NT2/D1 (cell line): ENCODE data around the gene RPL28.
A peak's percentile ranks its signal among the peaks of the same experiment; 100 is the strongest.

Source experiments
- DNase-seq: peaks from one replicate; pipeline ENCODE4 v3.0.0-alpha.2; 2011; ENCODE audit warnings: low read depth, low spot score
- H3K27me3 ChIP-seq: 2 replicates; pipeline ENCODE4 v1.6.0; 2011; ENCODE audit warnings: mild to moderate bottlenecking; ENCODE audit not compliant: insufficient read length, insufficient read depth
- H3K36me3 ChIP-seq: 2 replicates; pipeline ENCODE4 v1.6.1; 2011; ENCODE audit warnings: mild to moderate bottlenecking, low read length, mixed read lengths; ENCODE audit not compliant: insufficient read depth, insufficient read length
- H3K4me1 ChIP-seq: 2 replicates; pipeline ENCODE4 v1.5.1; 2011; ENCODE audit not compliant: insufficient read depth, insufficient read length
- H3K4me3 ChIP-seq: 2 replicates; pipeline ENCODE4 v1.5.1; 2011; ENCODE audit warnings: low read depth; ENCODE audit not compliant: insufficient read length
- H3K9ac ChIP-seq: 2 replicates; pipeline ENCODE4 v1.6.0; 2011; ENCODE audit warnings: low read depth; ENCODE audit not compliant: insufficient read length
- H3K9me3 ChIP-seq: 2 replicates; pipeline ENCODE4 v1.5.1; 2011; ENCODE audit warnings: mild to moderate bottlenecking, low read length; ENCODE audit not compliant: insufficient read depth
- SUZ12 ChIP-seq: IDR thresholded peaks from 2 replicates; pipeline ENCODE4 v1.6.1; 2011; ENCODE audit not compliant: insufficient read length, insufficient read depth; ENCODE audit errors: extremely low read depth
- YY1 ChIP-seq: IDR thresholded peaks from 2 replicates; pipeline ENCODE4 v1.6.1; 2011; ENCODE audit not compliant: insufficient read length, insufficient read depth
- ZNF274 ChIP-seq: IDR thresholded peaks from 2 replicates; pipeline ENCODE4 v1.6.1; 2011; ENCODE audit warnings: mild to moderate bottlenecking, low read depth, low read length

Gene RPL28

DNA sequence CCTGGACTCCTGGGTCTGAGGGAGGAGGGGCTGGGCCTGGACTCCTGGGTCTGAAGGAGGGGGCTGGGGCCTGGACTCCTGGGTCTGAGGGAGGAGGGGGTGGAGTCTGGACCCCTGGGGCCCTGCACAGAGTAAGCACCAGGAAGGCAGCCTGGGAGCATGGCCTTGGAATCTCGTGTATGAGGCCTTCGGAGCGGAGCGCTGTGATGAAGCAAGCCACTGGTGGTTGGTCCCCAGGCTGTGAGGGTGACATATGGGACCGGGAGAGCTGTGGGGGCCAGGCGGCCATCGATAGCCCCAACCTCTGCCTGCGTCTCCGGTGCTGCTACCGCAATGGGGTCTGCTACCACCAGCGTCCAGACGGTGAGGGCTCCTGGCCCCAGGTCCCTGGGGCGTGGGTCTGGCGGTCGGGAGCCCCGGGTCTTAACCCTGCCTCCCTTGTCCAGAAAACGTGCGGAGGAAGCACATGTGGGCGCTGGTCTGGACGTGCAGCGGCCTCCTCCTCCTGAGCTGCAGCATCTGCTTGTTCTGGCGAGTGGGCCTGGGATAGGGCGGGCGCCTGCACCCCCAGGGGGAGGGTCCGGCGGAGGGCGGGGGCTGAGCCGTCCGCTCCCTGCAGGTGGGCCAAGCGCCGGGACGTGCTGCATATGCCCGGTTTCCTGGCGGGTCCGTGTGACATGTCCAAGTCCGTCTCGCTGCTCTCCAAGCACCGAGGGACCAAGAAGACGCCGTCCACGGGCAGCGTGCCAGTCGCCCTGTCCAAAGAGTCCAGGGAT is 8.2 kb upstream of the RPL28 start:
- H3K4me3 ChIP-seq: no peak overlapping the region
- H3K9me3 ChIP-seq: no peaks in the 10 kb centered on the region
- no peaks in the 10 kb centered on the region for H3K36me3 ChIP-seq
- H3K9ac ChIP-seq: peak overlapping the region; percentile 42
- TF ChIP-seq SUZ12 (no peak), ZNF274 (no peak), YY1 (no peak)
- H3K27me3 ChIP-seq: peaks cover 10% of the 10 kb centered on the region
- DNase-seq: no peak
- peaks cover 17% of the 10 kb centered on the region for H3K4me1 ChIP-seq

GRCh38 chr19:55379174-55379573 is 6.6 kb upstream of the RPL28 start:
- Histone ChIP-seq H3K4me1 (peaks cover 11% of the 10 kb centered on the region), H3K27me3 (peaks cover 12% of the 10 kb centered on the region), H3K4me3 (no peak overlapping the region), H3K9me3 (no peaks in the 10 kb centered on the region), H3K36me3 (no peaks in the 10 kb centered on the region), H3K9ac (no peak overlapping the region)
- TF ChIP-seq YY1 (no peak), ZNF274 (no peak), SUZ12 (no peak)
- DNase-seq: no peak

GRCh38 chr19:55382013-55382412 is 3.7 kb upstream of the RPL28 start:
- Histone ChIP-seq H3K36me3 (peaks cover 11% of the 10 kb centered on the region), H3K27me3 (peaks cover 12% of the 10 kb centered on the region), H3K9me3 (no peaks in the 10 kb centered on the region), H3K4me3 (no peak overlapping the region), H3K4me1 (peaks cover 7% of the 10 kb centered on the region), H3K9ac (no peak overlapping the region)
- DNase-seq: no peak
- TF ChIP-seq ZNF274 (no peak), YY1 (no peak), SUZ12 (no peak)

GRCh38 chr19:55382522-55383054 is 3.1 kb upstream of the RPL28 start:
- no peaks in the 10 kb centered on the region for H3K9me3 ChIP-seq
- peaks cover 17% of the 10 kb centered on the region for H3K36me3 ChIP-seq
- peaks cover 12% of the 10 kb centered on the region for H3K27me3 ChIP-seq
- no peak overlapping the region for H3K4me3 ChIP-seq
- TF ChIP-seq ZNF274: no peak
- TF ChIP-seq YY1: no peak
- no peak for TF ChIP-seq SUZ12
- DNase-seq: no peak
- H3K9ac ChIP-seq: peak overlapping the region; percentile 83
- peaks cover 8% of the 10 kb centered on the region for H3K4me1 ChIP-seq

DNA sequence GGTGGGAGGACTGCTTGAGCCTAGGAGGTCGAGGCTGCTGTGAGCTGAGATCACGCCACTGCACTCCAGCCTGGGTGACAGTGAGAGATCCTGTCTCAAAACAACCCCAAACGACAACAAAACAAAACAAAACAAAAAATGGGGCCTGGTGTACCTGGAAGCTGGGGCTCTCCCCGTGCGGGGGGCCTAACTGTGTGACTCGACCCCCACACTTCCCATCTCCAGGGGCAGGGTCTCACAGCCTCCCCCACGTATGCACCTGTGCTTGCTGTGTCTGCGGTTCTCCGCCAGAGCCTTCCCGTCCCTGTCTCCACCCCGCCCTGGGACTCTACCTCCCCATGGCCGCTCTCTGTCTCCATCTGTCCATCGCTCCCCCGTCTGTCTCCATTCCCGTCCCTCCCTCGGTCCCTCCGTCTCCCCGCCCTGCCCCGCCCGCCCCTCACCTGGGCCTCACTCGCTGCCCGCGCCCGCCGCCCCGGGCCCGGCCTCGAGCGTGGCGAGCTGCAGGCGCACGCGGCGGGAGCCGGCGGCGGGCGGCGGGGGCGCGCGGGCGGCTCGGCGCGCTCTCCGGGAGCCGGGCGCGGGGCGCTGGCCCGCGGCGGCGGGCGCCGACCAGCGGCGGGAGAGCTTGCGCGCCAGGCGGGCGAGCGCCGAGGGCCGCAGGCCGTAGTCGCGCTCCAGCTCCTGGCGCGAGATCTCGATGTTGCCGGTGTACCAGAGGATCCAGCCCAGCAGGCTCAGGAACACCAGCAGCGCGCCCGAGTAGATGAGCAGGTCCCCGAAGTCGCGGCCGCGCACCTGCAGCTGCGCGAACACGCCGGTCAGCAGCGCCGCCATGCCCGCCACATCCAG is 2.2 kb upstream of the RPL28 start:
- no peak for TF ChIP-seq YY1
- no peak for TF ChIP-seq SUZ12
- no peak for TF ChIP-seq ZNF274
- Histone ChIP-seq H3K4me3 (peak overlapping the region; percentile 97), H3K4me1 (peaks cover 16% of the 10 kb centered on the region), H3K27me3 (peaks cover 12% of the 10 kb centered on the region), H3K9ac (peak overlapping the region; percentile 99), H3K9me3 (no peaks in the 10 kb centered on the region), H3K36me3 (peaks cover 26% of the 10 kb centered on the region)
- DNase-seq: no peak

- TF ChIP-seq YY1 (no peak), SUZ12 (no peak), ZNF274 (no peak)
- Histone ChIP-seq H3K9me3 (no peaks in the 10 kb centered on the region), H3K4me3 (peak within 1 kb of the TSS; percentile 97), H3K9ac (peak within 1 kb of the TSS; percentile 99), H3K4me1 (peaks cover 24% of the 10 kb centered on the region), H3K36me3 (peaks cover 34% of the 10 kb centered on the region), H3K27me3 (peaks cover 12% of the 10 kb centered on the region)
- DNase-seq: no peak
Measured at GRCh38 chr19:55384131-55384919, 1.4 kb upstream of the RPL28 start, which contains the start of gene TMEM238. TMEM238 (minus strand) TSS chr19:55384292; CDS start chr19:55384259, 33 bp downstream.
